ENCODE results near the gene DDR1.

Gene DDR1

DNA sequence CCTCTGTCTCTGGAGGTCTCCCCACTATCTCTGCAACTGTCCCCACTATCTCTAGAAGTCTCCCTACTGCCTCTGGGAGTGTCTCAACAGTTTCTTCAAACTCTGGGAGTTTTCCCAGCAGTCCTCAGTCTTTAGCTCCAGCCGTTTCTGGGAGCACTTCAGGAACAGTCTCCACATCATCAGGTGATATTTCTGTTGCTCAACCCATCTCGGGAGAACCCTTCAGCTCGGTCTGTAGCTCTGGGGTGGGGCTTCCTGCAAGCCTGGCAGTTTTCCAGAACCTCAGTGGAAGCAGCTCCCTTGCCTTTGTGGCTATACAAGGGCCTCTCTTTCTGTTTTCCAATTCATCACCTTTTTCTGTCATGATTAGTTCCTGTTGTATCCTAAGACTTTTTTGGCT, 50.7 kb downstream of the DDR1 start:
- TF ChIP-seq, protein P1, sequence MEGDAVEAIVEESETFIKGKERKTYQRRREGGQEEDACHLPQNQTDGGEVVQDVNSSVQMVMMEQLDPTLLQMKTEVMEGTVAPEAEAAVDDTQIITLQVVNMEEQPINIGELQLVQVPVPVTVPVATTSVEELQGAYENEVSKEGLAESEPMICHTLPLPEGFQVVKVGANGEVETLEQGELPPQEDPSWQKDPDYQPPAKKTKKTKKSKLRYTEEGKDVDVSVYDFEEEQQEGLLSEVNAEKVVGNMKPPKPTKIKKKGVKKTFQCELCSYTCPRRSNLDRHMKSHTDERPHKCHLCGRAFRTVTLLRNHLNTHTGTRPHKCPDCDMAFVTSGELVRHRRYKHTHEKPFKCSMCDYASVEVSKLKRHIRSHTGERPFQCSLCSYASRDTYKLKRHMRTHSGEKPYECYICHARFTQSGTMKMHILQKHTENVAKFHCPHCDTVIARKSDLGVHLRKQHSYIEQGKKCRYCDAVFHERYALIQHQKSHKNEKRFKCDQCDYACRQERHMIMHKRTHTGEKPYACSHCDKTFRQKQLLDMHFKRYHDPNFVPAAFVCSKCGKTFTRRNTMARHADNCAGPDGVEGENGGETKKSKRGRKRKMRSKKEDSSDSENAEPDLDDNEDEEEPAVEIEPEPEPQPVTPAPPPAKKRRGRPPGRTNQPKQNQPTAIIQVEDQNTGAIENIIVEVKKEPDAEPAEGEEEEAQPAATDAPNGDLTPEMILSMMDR (conservative IDR thresholded peaks at IDR 0.05; ENCODE audit: low read depth, low read length): no peak
- H3K4me3 ChIP-seq (ENCODE audit: low read depth, low read length): no peak overlapping the region

DNA sequence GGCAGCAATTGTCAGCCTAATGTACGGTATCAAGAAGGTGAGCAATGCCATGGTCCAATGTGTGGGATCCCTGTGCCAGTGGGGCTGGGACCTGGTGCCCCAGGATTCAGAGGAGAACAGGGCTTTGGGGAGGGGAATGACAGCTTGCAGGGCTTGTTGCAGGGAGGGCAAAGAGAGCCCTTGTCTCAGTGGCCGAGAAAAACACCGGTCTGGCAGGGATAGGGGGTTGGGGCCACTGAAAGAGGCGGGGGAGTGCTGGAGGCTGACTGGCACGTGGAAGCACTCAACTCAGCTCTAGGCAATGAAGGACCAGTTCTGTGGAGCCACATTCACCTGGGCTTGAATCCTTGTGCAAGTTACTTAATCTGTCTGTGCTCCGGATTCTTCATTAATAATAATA, 52.9 kb downstream of the DDR1 start:
- no peak for DNase-seq (ENCODE audit: low read depth)
- TF ChIP-seq, protein P1 (conservative IDR thresholded peaks at IDR 0.05; ENCODE audit: low read depth, low read length): no peak
- H3K4me3 ChIP-seq (ENCODE audit: low read depth, low read length): no peak overlapping the region

More for the DNA sequence above, 50.7 kb downstream of the DDR1 start:
- peak; percentile 73 for DNase-seq (ENCODE audit: low read depth)

DNA sequence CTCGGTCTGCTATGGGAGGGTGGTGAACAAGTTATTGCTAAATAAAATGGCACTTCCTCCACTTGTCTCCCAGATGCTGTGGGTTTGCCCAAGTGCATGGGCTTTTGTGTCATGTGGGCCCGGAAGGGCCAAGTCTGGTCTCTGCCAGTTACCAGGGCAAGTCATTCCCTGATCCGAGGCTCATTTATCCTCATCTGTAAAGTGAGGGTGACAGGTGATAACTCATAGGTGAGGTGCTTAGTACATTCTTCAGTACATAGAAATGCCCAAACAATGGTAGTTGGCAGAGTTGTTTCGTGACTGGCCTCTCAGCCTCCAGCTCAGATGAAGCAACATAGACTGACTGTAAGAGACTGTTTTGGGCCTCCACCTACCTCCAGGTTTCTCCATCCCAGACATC, 54.4 kb downstream of the DDR1 start:
- TF ChIP-seq, protein P1 (conservative IDR thresholded peaks at IDR 0.05; ENCODE audit: low read depth, low read length): no peak
- no peak for DNase-seq (ENCODE audit: low read depth)
- no peak overlapping the region for H3K4me3 ChIP-seq (ENCODE audit: low read depth, low read length)

DNA sequence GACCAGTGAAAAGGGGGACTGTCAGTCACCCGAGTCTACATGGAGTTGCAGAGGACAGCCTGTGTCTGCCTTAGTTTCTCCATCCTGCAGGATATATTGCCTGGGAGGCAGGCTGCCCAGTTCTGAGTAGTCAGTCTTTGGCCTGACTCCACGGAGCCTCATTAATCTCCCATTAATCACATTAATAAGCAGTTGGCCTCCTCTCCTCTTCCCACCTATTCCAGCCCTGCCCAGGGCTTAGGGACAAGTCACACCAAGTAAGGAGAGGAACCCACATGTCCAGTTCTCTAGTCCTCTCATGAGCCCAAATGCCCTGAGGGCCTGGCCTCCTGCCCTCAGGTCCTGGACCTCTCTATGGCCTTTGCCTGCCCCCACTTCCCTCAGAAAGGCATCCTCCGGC, 55.2 kb downstream of the DDR1 start:
- DNase-seq (ENCODE audit: low read depth): no peak
- no peak overlapping the region for H3K4me3 ChIP-seq (ENCODE audit: low read depth, low read length)
- TF ChIP-seq, protein P1 (conservative IDR thresholded peaks at IDR 0.05; ENCODE audit: low read depth, low read length): no peak

DNA sequence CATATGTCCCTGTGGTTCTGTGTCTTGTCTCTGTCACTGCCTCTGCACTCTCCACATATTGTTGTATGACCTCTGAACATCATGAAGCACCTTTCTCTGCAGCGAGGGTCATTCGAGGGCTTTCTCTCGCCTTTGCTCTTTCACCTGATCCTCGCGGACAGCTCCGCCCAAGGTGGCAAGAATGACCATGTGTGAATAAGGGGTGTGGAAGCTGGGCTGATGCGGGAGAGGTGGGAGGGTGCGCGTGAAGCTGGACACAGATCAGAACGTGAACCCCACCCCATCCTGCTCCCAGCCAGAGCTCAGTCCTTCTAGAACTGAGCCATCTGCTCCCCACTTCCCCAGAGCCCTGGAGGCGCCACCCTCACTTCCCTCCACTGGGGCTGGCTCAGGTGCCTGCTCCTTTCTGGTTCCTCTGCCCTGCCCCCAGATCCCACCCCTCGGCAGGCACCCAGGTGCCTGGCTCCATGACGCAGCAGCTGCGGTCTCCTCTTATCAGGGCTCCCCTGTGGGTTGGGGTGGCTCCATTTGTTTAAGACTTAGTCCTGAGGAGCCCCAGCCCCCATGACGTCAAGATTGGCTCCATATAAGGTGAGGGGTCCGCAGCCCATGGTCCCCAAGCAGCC, 56.2 kb downstream of the DDR1 start, which contains the start of gene MUCL3:
MUCL3 (plus strand) TSS at position 613 of the 626 bp plus-strand sequence. CDS start 27 bp downstream, outside the sequence.
- TF ChIP-seq, protein P1 (conservative IDR thresholded peaks at IDR 0.05; ENCODE audit: low read depth, low read length): no peak
- H3K4me3 ChIP-seq (ENCODE audit: low read depth, low read length): no peak within 1 kb of the TSS
- DNase-seq (ENCODE audit: low read depth): no peak

DNA sequence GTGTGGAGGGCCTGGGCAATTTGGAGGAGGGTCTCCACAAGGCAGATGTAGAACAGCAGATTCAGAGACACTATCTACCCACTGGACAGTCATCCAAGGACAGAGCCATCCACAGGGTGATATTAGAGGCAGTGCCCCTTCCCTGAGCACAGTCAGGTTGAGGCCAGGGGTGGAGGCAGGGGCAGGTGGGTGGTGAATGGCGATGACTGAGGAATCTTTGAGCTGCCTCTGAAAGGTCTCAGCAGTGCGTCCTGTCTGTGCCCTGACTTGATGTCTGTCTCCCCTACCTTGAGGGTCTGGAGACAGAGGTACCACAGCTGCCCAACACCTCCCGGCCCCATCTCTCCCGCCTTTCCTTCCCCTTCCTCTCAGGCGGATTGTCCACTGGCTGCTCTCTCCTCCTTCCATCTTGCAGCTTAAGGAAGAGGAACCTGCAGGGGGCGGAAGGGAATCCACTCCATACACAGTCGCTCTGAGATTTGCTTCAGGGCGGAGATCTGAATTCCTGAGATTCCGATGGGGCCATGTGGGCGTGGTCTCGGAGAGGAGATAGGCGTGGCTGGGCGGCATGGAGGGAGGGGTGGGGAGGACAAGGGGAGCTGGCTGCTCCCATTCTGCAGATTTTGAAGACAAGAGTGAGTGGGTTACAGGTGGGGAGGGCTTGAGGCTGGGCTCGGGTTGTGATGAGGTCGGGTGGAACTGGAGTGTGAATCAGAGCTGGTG, 58.2 kb downstream of the DDR1 start:
- TF ChIP-seq, protein P1 (conservative IDR thresholded peaks at IDR 0.05; ENCODE audit: low read depth, low read length): peak; percentile 88
- peak; percentile 92 for DNase-seq (ENCODE audit: low read depth)

More for the DNA sequence above, 58.2 kb downstream of the DDR1 start:
- no peak overlapping the region for H3K4me3 ChIP-seq (ENCODE audit: low read depth, low read length)

Data from choroid plexus epithelial cell (primary cell).